ENCODE data around the gene ABCC2.
"Not testable (repeated sequence)": the region's sequence is repeated elsewhere in the genome, so short reads cannot be mapped to it uniquely, and the experiment has no call there.

ABCC2 gene

GRCh38 chr10:99782447-99783286, at the start of gene ABCC2:
ABCC2 (plus strand) TSS chr10:99782640; CDS start chr10:99782845, 205 bp downstream.
- no peak for DNase-seq

GRCh38 chr10:99733366-99733765, 49.1 kb upstream of the ABCC2 start:
- no peak for DNase-seq

GRCh38 chr10:99734111-99734510, 48.3 kb upstream of the ABCC2 start:
- DNase-seq = not testable (repeated sequence)

- DNase-seq = no peak
These were observed 42.2 kb upstream of the ABCC2 start for GRCh38 chr10:99740260-99740659.

- no peak for DNase-seq
These were observed 41.4 kb upstream of the ABCC2 start for GRCh38 chr10:99740933-99741559.

- DNase-seq = no peak
These were observed 40.2 kb upstream of the ABCC2 start for GRCh38 chr10:99742254-99742653.

GRCh38 chr10:99742701-99743100, 39.7 kb upstream of the ABCC2 start:
- DNase-seq = no peak

- DNase-seq = no peak
These were observed 38.6 kb upstream of the ABCC2 start for GRCh38 chr10:99743841-99744240.

GRCh38 chr10:99746166-99746565, 36.3 kb upstream of the ABCC2 start:
- not testable (repeated sequence) for DNase-seq

- no peak for DNase-seq
These were observed 33.5 kb upstream of the ABCC2 start for GRCh38 chr10:99748823-99749451.

- no peak for DNase-seq
These were observed 31.8 kb upstream of the ABCC2 start for GRCh38 chr10:99750641-99751040.

GRCh38 chr10:99754670-99755069, 27.8 kb upstream of the ABCC2 start:
- no peak for DNase-seq

- no peak for DNase-seq
These were observed 26.3 kb upstream of the ABCC2 start for GRCh38 chr10:99756159-99756558.

- no peak for DNase-seq
These were observed 24.1 kb upstream of the ABCC2 start for GRCh38 chr10:99758211-99758891.

GRCh38 chr10:99760321-99760720, 22.1 kb upstream of the ABCC2 start:
- DNase-seq = no peak

GRCh38 chr10:99761365-99761764, 21.1 kb upstream of the ABCC2 start:
- no peak for DNase-seq

- DNase-seq = no peak
These were observed 16.7 kb upstream of the ABCC2 start for GRCh38 chr10:99765672-99766301.

- no peak for DNase-seq
These were observed 16.1 kb upstream of the ABCC2 start for GRCh38 chr10:99766302-99766681.

- DNase-seq = no peak
These were observed 14.5 kb upstream of the ABCC2 start for GRCh38 chr10:99767901-99768300.

- DNase-seq = no peak
These were observed 13.9 kb upstream of the ABCC2 start for GRCh38 chr10:99768556-99768955.

GRCh38 chr10:99769706-99770105, 12.7 kb upstream of the ABCC2 start:
- DNase-seq = no peak

GRCh38 chr10:99770408-99771045, 11.9 kb upstream of the ABCC2 start:
- DNase-seq = no peak

Data from NCI-H1048 (cell line).